K562 (cell line): ENCODE results near the gene CEP350. TPM values are rescaled to one million over a fixed set of nuclear protein-coding genes. Genes with fewer than 3 reads are reported as not detected.

Experiments
- CAMTA2 ChIP-seq: fragments of 250-450 bp; sonication (Bioruptor Pico); conservative IDR thresholded peaks from 2 replicates; pipeline ENCODE4 v1.5.1; 2022
- DIDO1 ChIP-seq: fragments of 450-650 bp; IDR thresholded peaks from 2 replicates; pipeline ENCODE4 v1.6.1; 2016; ENCODE audit warnings: low read depth, missing biosample characterization, missing genetic modification characterization
- HEY1 ChIP-seq: fragments of 250-450 bp; sonication (Bioruptor Pico); IDR thresholded peaks from 2 replicates; pipeline ENCODE4 v1.5.0; 2020; ENCODE audit warnings: mild to moderate bottlenecking, moderate library complexity, borderline replicate concordance
- SMARCA4 ChIP-seq: fragments of 450-650 bp; IDR thresholded peaks from 2 replicates; pipeline ENCODE4 v1.6.1; 2016
- SNAPC5 ChIP-seq: fragments of 250-450 bp; sonication (Bioruptor Pico); IDR thresholded peaks from 2 replicates; pipeline ENCODE4 v1.8.0; 2021; ENCODE audit warnings: moderate library complexity, mild to moderate bottlenecking, inconsistent platforms
- TAL1 ChIP-seq: fragments of 450-650 bp; IDR thresholded peaks from 2 replicates; pipeline ENCODE4 v1.6.1; 2016; ENCODE audit warnings: mild to moderate bottlenecking
- ZNF407 ChIP-seq: fragments of 450-650 bp; IDR thresholded peaks from 2 replicates; pipeline ENCODE4 v1.6.1; 2016; ENCODE audit warnings: low read depth
- polyA plus RNA-seq, 8 experiments: library from polyadenylated mRNA; depleted of rRNA in 4 of 8; stranded (reverse) in 5 of 8; unstranded in 3 of 8; fragments of >200 nt; fragmentation: Nextera tagmentation in 2 of 8; fragmentation: Illumina TruSeq in 1 of 8; extraction: Ambion mirVana in 2 of 8; extraction: Trizol in 1 of 8; gene quantifications; 2 replicates each; pipeline versions ENCODE4 v1.2.1 to v1.2.3, GENCODE V29; 2011 to 2014; ENCODE audit warnings: inconsistent platforms in 1 of 8, missing spikeins in 1 of 8
- total RNA-seq, 7 experiments: library from RNA; depleted of rRNA in 6 of 7; stranded (reverse); fragments of >200 nt in 6 of 7; fragmentation: Illumina TruSeq in 2 of 7; extraction: Trizol in 2 of 7; gene quantifications; 2 replicates each; pipeline versions ENCODE4 v1.2.1 to v1.2.3, GENCODE V29; 2011 to 2021; ENCODE audit warnings: low replicate concordance in 1 of 7
- TF ChIP-seq, protein P1 (sequence below), 2 experiments: fragments of 450-650 bp in 1 of 2; sonication (generic) in 1 of 2; formaldehyde crosslinking in 1 of 2; IDR thresholded peaks; 2 replicates each; pipeline versions ENCODE4 v1.7.1 to v1.9.0; 2016 to 2022; ENCODE audit warnings: inconsistent platforms in 1 of 2, mild to moderate bottlenecking in 1 of 2, missing genetic modification reagents in 1 of 2

The CEP350 gene
- total and polyA plus RNA-seq, 9 of the 15 experiments (the other 6 are each of a cell fraction or from before 2014, with no cell fraction given), result 8.3 to 64.3 (median 28.0) TPM

- peak; percentile 50; the same call in 1 of the 2 replicates for TF ChIP-seq ZNF407
- TF ChIP-seq CAMTA2, result no peak
- TF ChIP-seq, protein P1, sequence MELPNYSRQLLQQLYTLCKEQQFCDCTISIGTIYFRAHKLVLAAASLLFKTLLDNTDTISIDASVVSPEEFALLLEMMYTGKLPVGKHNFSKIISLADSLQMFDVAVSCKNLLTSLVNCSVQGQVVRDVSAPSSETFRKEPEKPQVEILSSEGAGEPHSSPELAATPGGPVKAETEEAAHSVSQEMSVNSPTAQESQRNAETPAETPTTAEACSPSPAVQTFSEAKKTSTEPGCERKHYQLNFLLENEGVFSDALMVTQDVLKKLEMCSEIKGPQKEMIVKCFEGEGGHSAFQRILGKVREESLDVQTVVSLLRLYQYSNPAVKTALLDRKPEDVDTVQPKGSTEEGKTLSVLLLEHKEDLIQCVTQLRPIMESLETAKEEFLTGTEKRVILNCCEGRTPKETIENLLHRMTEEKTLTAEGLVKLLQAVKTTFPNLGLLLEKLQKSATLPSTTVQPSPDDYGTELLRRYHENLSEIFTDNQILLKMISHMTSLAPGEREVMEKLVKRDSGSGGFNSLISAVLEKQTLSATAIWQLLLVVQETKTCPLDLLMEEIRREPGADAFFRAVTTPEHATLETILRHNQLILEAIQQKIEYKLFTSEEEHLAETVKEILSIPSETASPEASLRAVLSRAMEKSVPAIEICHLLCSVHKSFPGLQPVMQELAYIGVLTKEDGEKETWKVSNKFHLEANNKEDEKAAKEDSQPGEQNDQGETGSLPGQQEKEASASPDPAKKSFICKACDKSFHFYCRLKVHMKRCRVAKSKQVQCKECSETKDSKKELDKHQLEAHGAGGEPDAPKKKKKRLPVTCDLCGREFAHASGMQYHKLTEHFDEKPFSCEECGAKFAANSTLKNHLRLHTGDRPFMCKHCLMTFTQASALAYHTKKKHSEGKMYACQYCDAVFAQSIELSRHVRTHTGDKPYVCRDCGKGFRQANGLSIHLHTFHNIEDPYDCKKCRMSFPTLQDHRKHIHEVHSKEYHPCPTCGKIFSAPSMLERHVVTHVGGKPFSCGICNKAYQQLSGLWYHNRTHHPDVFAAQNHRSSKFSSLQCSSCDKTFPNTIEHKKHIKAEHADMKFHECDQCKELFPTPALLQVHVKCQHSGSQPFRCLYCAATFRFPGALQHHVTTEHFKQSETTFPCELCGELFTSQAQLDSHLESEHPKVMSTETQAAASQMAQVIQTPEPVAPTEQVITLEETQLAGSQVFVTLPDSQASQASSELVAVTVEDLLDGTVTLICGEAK (IDR thresholded peaks at IDR 0.05), result peak; percentile 48; the same call in 1 of the 2 replicates
- TF ChIP-seq, protein P1 (CRISPR knock-in tag; IDR thresholded peaks at IDR 0.05), result no peak
- TF ChIP-seq SMARCA4, result peak; percentile 99
- TF ChIP-seq DIDO1 (tag), result no peak
- no peak for TF ChIP-seq HEY1 (CRISPR knock-in tag)
- peak; percentile 99 for TF ChIP-seq TAL1
- no peak for TF ChIP-seq SNAPC5 (CRISPR knock-in tag)
These were observed 17.2 kb downstream of the CEP350 start (continued) for GRCh38 chr1:179971563-179972496.
